Measurements from ENCODE around the gene MAN1B1.

- TF ChIP-seq CTCF (IDR thresholded peaks at IDR 0.05 in 2 of 3, conservative IDR thresholded peaks at IDR 0.05 in 1 of 3; ENCODE audit: borderline replicate concordance in 1 of 3, insufficient read depth in 1 of 3, low read depth in 2 of 3, low read length in 2 of 3) (no peak), RAD21 (IDR thresholded peaks at IDR 0.05; ENCODE audit: low read depth) (no peak), POLR2A (IDR thresholded peaks at IDR 0.05; ENCODE audit: borderline replicate concordance, extremely low read depth, insufficient read depth, insufficient read length) (no peak), EZH2phosphoT487 (IDR thresholded peaks at IDR 0.05; ENCODE audit: borderline replicate concordance) (no peak), JUND (IDR thresholded peaks at IDR 0.05) (no peak), POLR2AphosphoS5 (IDR thresholded peaks at IDR 0.05; ENCODE audit: low read depth, low read length) (no peak), MAX (IDR thresholded peaks at IDR 0.05) (no peak), FOSL1 (IDR thresholded peaks at IDR 0.05; ENCODE audit: low read depth) (no peak), ZFX (IDR thresholded peaks at IDR 0.05) (no peak), ZNF274 (IDR thresholded peaks at IDR 0.05; ENCODE audit: low read depth, low read length) (no peak), SP1 (IDR thresholded peaks at IDR 0.05; ENCODE audit: low read depth) (no peak)
Measured at GRCh38 chr9:137150617-137151457, 64.1 kb downstream of the MAN1B1 start.

All from HCT116 (cell line).